Activated T-cell treated with anti-CD3 and anti-CD28 coated beads for 4 hours (primary cell): ENCODE results near the gene MSRB1.
A peak's percentile ranks its signal among the peaks of the same experiment; 100 is the strongest.
"Not testable (repeated sequence)": the region's sequence is repeated elsewhere in the genome, so short reads cannot be mapped to it uniquely, and the experiment has no call there.

ENCODE experiments used
- DNase-seq: peaks from one replicate; pipeline ENCODE4 v3.0.0-alpha.2; 2020

MSRB1 gene

DNA sequence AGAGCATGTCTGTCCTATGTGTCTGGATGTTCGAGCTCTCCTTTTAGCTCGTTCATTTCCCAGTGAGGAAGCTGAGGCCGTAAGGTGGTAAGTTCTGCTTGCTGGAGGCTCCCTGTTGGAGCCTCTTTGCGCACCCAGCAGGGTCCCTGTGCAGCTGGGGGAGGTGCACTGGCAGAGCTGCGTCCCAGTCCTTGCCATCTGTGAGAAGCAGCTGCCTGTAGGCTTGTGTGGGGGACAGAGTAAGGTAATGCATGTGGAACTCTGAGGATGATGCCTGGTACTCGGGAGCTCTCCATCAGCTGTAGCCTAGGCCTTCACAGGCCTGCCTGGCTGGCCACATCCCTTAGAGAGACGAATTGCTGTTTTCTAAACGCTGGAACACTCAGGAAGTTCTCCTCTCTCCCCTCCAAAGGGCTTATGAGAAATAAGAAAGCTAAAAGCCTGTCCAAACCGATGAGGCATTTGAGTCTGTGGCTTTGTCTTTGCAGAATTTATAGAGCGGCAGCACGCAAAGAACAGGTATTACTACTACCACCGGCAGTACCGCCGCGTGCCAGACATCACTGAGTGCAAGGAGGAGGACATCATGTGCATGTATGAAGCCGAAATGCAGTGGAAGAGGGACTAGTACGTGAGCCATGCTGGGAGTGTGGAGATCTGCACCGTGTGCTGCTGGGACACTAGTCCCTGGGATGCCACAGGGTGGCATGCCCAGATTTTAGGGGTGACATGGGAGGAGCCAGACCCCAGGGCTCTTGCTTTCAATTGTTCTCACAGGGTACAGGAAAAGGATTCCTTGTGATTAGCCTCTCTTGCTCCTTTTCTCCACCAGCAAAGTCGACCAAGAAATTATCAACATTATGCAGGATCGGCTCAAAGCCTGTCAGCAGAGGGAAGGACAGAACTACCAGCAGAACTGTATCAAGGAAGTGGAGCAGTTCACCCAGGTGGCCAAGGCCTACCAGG is 17.9 kb upstream of the MSRB1 start:
- no peak for DNase-seq

GRCh38 chr16:1959269-1960039 is 16.5 kb upstream of the MSRB1 start, which contains the start of gene NDUFB10:
Gene NDUFB10, plus strand, starts transcription at chr16:1959538. Its CDS starts 87 bp downstream, at chr16:1959625.
- DNase-seq = peak; percentile 86

- no peak for DNase-seq
These were observed 15.8 kb upstream of the MSRB1 start for GRCh38 chr16:1958715-1959268.

GRCh38 chr16:1958143-1958491 is 15.1 kb upstream of the MSRB1 start:
- not testable (repeated sequence) for DNase-seq

DNA sequence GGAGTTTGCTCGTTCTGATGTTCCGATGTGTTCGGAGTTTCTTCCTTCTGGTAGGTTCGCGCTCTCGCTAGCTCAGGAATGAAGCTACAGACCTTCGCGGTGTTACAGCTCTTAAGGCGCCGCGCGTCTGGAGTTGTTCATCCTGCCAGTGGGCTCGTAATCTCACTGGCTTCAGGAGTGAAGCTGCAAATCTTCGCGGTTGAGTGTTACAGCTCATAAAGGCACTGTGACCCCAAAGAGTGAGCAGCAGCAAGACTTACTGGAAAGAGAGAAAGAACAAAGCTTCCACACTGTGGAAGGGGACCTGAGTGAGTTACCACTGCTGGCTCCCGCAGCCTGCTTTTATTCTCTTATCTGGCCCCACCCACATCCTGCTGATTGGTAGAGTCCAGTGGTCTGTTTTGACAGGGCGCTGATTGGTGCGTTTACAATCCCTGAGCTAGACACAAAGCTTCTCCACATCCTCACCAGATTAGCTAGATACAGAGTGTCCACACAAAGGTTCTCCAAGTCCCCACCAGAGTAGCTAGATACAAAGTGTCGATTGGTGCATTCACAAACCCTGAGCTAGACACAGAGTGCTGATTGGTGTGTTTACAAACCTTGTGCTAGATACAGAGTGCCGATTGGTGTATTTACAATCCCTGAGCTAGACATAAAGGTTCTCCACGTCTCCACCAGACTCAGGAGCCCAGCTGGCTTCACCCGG is 14.6 kb upstream of the MSRB1 start:
- not testable (repeated sequence) for DNase-seq

DNA sequence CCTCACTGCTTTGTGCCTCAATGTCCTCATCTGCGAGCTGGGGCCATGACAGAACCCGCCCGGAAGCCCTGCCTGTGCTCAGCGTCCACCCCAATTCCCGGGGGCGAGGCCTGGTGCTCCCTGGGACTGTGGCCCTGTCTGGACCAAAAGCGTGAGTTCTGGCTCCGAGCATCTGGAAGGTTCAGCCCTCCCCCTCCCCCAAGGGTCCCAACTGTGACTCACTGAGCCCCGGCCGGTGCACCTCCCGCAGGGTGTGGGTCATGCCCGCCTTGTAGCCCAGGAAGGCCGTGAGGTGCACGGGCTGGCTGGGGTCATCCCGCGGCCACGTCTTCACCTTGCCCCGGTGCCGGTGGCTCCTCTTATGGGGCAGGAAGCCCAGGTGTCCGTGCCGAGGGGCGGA is 10.7 kb upstream of the MSRB1 start:
- DNase-seq = no peak

- no peak for DNase-seq
These were observed 7.6 kb upstream of the MSRB1 start for GRCh38 chr16:1950559-1950958.

GRCh38 chr16:1950047-1950446 is 7.0 kb upstream of the MSRB1 start:
- DNase-seq = no peak

DNA sequence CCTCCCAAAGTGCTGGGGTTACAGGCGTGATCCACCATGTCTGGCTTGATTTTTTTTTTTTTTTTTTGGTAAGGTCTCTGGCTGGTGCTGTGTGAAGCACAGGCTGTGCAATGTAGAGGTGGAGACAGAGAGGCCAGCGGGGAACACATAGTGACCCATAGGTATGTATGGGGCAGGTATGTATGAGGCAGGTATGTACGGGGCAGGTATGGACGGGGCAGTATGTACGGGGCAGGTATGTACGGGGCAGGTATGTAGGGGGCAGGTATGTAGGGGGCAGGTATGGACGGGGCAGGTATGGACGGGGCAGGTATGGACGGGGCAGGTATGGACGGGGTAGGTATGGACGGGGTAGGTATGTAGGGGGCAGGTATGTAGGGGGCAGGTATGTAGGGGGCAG is 6.5 kb upstream of the MSRB1 start:
- DNase-seq = no peak

- no peak for DNase-seq
These were observed 4.3 kb upstream of the MSRB1 start for GRCh38 chr16:1947369-1947670.

DNA sequence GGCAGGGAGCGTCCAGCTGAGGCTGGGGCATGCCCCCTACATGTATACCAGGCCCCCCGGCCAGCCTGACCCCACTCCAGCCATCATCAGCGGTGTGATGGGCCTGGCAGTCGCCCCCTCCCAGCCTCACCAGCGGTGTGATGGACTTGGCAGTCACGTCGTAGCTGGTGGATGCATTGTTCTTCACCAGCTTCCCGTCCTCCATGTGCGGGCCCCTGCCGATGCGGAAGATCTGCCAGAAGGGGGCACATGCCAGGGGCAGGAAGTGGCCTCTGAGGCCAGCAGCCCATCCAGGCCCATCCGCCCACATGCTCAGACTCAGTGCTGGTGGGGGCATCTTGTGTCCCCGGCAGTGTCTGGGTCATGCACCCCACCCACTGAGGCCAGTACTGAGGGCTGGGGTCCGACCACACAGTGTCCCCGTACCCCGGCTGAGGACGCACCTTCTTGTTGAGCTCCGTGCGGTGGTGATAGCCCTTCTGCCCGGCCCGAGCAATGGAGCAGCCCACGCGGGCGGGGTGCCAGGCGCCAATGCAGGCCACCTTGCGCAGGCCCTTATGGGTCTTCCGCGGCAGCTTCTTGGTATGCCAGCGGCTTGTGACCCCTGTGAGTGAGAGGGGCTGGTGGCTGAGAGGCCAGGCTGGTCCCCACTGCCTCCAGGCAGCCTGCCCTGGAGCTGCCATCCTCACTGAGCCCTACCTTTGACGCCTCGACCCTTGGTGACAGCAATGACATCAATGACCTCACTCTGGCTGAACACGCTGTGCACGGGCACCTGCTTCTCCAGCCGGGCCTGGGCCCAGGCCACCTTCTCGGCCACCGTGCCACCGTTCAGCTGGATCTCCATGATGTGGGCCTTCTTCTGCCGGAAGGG is 3.7 kb upstream of the MSRB1 start:
- DNase-seq = no peak

- DNase-seq = no peak
These were observed 2.8 kb upstream of the MSRB1 start for GRCh38 chr16:1945559-1946391.

DNA sequence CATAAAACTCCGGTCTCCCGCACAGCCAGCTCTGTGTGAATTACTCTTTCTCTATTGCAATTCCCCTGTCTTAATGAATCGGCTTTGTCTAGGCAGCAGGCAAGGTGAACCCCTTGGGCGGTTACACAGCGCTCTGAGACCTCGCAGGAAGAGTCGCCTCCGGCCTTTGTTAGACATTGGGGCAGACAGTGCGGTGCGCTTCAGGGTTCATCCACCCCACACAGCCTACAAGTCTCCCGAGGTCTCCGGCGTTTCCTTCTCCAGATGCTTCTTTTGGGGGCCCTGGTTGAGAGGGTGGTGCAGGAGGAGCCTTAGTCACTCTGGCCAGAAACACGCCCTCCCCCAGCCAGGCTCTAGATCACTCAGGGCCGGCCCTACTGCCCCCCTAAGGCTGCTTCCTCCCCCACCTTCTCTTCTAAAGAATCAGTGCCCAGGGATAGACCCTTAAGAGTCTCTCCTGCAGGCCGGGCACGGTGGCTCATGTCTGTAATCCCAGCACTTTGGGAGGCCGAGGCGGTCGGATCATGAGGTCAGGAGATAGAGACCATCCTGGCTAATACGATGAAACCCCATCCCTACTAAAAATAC is 1.7 kb upstream of the MSRB1 start:
- no peak for DNase-seq

DNA sequence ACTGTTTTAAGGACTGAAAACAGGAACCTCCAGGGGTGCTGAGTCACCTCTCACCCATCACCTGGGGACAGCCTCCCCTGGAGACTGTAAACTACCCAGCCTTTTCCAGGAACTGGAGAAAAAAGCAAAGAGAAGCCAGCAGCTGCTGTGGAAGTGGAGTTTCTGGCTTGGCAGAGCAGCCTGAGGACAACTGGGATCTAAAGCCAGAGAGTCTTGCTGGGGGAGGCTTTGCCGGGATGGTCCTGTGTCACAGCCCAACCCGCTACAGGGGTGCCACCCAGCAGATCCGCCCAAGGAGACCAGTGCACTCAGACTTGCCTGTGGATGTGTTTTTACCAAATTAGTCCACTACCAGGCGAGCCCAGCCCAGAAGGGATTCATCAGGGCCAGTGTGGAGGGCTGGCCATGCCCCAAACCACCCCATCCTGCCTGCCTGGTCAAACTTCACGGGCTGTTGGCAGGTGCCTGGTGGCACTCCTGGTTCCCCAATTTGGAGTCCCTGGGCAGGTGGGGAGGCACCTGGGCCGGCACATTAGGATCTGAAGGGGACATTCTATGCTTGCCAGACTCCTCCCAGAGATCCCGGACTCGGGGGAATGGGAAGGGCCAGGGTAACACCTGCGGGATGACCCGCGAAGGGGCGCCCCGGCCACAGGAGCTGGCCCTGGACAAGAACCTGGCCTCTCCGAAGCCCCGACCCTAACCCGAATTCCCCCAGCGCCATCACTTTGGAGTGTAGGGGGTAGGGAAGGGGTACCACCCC is 771 bp downstream of the MSRB1 start:
- DNase-seq = no peak

DNA sequence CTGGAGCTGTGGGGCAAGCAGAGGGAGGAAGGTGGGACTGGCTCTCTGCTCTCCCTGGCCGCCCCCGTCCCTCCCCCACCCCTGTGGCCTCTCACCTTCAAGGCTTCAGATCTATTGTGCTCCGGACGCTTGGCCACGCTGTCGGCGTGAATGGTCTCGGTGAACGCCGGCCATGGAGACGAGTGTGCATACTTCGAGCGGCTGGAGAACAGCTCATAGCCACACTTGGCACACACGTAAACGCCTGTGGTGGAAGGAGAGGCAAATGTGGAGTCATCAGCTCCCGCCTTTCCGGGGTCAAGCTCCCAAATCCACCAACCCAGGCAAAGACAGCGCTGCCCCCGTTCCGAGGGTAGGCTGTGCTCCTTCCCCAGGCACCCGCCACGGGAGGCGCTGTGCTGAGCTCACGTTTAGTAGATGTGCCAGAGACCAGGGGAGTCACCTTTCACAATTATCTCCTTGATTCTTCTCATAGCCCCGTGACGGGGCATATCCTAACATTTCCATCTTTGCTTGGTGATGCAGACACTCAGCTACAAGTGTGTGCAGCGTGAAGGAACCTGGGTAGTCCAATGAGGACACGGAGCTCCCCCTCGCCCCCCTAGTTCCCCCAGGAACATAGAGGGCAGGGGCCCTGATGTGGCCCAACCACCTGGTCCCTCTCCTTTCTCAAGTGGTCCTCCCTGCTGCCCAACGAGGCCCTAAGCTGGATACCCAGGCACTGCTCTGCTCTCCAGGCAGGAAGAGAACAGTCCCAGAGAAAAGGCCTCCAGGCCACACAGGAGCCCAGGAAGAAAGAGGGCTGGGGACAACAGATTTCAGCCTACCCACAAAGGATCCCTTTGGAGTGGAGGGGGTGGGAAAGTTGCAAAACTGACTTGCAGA is 1.6 kb downstream of the MSRB1 start:
- no peak for DNase-seq

DNA sequence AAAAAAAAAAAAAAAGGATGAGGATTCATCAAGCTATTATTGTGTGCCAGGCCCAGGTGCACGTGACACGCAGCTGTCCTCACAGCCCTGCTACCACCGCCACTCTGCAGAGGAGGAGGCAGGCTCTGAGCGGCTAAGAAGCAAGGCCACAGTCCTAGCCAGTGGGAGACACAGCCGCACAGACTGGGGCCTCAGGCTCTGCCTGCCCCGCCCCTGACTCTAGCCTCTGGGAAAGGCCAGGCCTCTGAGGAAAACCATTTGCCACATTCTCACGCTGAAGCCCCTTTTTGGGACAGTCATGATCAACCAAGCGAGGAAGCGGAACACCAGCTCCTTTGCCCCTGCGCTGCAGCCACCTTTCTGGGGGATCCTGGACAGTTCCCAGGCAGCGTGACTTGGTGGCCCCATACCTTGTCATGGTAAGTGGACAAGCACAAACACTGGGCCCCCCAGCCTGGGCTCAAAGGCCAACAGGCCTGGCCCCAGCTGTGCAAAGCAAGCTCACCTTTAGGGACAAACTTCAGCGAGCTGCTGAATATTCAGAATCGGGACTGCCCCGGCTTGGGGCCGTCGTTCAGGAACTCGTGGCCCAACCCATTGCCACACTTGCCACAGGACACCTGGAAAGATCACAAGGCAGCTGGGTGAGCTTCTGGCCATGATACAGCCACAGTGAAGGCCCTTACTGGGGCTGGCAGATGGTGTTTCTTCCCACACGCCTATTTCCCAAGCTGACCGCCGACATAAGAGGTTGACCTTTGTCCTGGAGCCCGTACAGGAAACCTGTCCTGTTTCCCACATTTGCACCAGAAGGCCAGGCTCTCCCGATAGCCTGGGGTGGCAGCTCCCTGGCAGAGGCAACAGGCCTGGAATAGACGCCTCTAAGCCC is 2.5 kb downstream of the MSRB1 start:
- DNase-seq = no peak

DNA sequence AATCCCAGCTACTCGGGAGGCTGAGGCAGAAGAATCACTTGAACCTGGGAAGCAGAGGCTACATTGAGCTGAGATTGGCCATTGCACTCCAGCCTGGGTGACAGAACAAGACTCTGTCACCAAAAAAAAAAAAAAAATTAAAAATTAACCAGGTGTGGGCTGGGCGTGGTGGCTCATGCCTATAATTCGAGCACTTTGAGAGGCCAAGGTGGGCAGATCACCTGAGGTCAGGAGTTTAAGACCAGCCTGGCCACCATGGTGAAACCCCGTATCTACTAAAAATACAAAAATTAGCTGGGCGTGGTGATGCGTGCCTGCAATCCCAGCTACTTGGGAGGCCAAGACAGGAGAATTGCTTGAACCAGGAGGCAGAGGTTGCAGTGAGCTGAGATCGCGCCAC is 3.2 kb downstream of the MSRB1 start:
- not testable (repeated sequence) for DNase-seq

DNA sequence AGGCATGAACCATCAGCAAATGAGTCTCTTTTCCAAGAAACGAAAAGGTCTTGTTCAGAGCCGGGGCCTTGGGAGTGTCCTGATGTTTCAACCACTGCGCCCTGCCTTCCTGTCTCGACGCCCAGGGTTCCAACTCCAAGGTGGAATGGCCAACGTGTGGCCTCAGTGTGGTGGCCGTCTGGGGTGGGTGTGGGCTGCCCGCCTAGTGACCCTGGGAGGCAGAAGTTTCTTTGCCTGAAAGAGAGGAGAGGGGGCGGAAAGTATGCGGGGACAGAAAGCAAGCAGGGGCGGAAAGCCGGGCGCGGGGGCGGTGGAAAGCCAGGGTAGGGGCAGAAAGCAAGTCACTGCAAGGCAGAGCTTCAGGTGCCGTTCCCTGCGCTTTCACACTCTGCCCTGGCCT is 4.1 kb downstream of the MSRB1 start:
- DNase-seq = no peak
